Peyer's patch (tissue), 4 donors: ENCODE results near the gene CASKIN1. TPM values are rescaled to one million over a fixed set of nuclear protein-coding genes. Genes with fewer than 3 reads are reported as not detected.

Experiments used
- DNase-seq, 3 donors: peaks; one replicate each; pipeline ENCODE4 v3.0.0-alpha.2; 2017 to 2019
- H3K27ac ChIP-seq, 4 donors: fragments of 200-600 bp; sonication (generic); one replicate each; pipeline ENCODE4 v1.5.1; 2016 to 2019
- H3K27me3 ChIP-seq, 2 donors: fragments of 200-600 bp; sonication (generic); one replicate each; pipeline ENCODE4 v1.5.1; 2019
- H3K36me3 ChIP-seq, 3 donors: fragments of 200-600 bp; sonication (generic); one replicate each; pipeline ENCODE4 v1.5.1; 2016 to 2019
- H3K4me1 ChIP-seq, 4 donors: fragments of 200-600 bp; sonication (generic); one replicate each; pipeline ENCODE4 v1.5.1; 2016 to 2019
- H3K4me3 ChIP-seq, 4 donors: fragments of 200-600 bp; sonication (generic); 1 replicate in 3 of 4; 2 replicates in 1 of 4; pipeline ENCODE4 v1.5.1; 2016 to 2019; ENCODE audit warnings: mild to moderate bottlenecking in 1 of 4
- H3K9me3 ChIP-seq, 4 donors: fragments of 200-600 bp; sonication (generic); one replicate each; pipeline ENCODE4 v1.5.1; 2016 to 2019; ENCODE audit warnings: mild to moderate bottlenecking in 1 of 4
- POLR2A ChIP-seq, 2 donors: fragments of 450-650 bp; IDR thresholded peaks; one replicate each; pipeline ENCODE4 v1.5.1; 2017; ENCODE audit warnings: antibody characterized with exemption in 2 of 2, mild to moderate bottlenecking in 2 of 2, moderate library complexity in 2 of 2
- total RNA-seq, 4 donors: library from RNA; depleted of rRNA; stranded (reverse); fragments of >200 nt; gene quantifications; one replicate each; pipeline ENCODE4 v1.1.0, GENCODE V29; 2016
- TF ChIP-seq, protein P1 (sequence below), 6 experiments: fragments of 450-650 bp in 4 of 6; fragments of 200-600 bp in 2 of 6; sonication (generic) in 1 of 6; IDR thresholded peaks; one replicate each; pipeline ENCODE4 v1.5.1; 2017 to 2019; ENCODE audit warnings: antibody characterized with exemption in 6 of 6, mild to moderate bottlenecking in 3 of 6, moderate library complexity in 1 of 6

CASKIN1 gene
- total RNA-seq, 4 donors from 2014 or later = not detected

DNA sequence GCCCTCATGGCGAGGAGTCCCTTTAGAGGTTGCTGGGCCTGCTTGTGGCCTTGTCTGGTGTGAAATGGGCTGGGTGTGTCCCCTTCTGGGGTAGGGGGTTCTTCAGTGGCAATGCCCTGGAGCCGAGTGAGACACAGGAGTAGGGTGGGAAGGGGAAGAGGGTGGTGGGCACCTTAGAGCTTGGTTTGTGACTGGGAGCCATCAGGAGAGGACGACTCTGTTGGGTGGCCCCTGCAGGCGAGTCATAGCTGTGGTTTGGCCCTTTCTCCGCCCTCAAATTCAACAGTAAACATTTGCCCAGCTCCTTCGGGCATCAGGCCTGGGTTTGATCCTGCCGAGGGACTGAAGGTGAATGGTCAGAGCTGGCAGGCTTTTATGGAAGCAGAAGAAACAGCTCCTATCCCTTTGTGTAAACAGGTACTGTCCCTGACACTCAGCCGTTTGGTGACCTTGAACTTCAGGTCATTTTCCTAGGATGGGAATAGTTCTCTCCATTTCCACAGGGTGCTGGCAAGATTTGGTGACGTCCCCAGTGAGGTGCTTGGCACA, 29.9 kb upstream of the CASKIN1 start:
- Histone ChIP-seq H3K36me3 (peaks cover 0 to 35% (median 0%) of the 10 kb centered on the region in 3 donors), H3K4me1 (peaks cover 0 to 19% (median 11%) of the 10 kb centered on the region in 4 donors), H3K4me3 (no peak overlapping the region), H3K9me3 (no peaks in the 10 kb centered on the region), H3K27me3 (no peaks in the 10 kb centered on the region), H3K27ac (no peak overlapping the region)
- no peak for TF ChIP-seq POLR2A (IDR thresholded peaks at IDR 0.05)
- TF ChIP-seq, protein P1, sequence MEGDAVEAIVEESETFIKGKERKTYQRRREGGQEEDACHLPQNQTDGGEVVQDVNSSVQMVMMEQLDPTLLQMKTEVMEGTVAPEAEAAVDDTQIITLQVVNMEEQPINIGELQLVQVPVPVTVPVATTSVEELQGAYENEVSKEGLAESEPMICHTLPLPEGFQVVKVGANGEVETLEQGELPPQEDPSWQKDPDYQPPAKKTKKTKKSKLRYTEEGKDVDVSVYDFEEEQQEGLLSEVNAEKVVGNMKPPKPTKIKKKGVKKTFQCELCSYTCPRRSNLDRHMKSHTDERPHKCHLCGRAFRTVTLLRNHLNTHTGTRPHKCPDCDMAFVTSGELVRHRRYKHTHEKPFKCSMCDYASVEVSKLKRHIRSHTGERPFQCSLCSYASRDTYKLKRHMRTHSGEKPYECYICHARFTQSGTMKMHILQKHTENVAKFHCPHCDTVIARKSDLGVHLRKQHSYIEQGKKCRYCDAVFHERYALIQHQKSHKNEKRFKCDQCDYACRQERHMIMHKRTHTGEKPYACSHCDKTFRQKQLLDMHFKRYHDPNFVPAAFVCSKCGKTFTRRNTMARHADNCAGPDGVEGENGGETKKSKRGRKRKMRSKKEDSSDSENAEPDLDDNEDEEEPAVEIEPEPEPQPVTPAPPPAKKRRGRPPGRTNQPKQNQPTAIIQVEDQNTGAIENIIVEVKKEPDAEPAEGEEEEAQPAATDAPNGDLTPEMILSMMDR (IDR thresholded peaks at IDR 0.05) = no peak
- DNase-seq = no peak

DNA sequence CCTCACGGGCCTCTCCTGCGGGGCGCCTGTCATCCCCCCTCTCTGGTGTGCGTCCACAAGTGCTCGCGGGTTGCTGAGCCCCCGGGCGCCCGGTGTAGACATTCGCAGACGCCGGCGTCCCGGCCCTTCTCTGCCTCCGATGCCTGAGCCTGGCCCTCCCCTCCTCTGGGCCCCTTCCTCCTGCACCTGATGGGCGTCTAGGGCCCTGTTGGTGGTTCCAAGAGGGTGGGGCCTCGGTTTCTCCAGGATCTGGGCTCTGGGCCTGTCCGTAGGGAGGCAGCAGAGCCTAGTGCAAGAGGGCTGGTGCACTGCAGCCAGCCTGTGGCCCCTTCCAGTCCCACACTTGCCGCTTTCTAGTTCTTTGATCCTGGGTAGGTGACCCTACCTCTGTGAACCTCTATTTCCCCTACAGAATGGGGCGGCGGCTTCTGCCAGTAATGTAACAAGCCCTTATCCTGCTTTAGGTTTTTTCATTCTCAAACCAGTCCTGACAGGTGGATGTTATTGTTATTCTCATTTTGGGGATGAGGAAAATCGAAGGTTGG, 27.6 kb upstream of the CASKIN1 start:
- Histone ChIP-seq H3K27ac (peak overlapping the region; percentile 85 to 91 (median 87)), H3K4me3 (peak overlapping the region; percentile 84 to 100 (median 91)), H3K9me3 (no peaks in the 10 kb centered on the region), H3K4me1 (peaks cover 0 to 19% (median 11%) of the 10 kb centered on the region in 4 donors), H3K36me3 (peaks cover 0 to 13% (median 0%) of the 10 kb centered on the region in 3 donors), H3K27me3 (no peaks in the 10 kb centered on the region)
- TF ChIP-seq, protein P1 (IDR thresholded peaks at IDR 0.05) = peak in 3 of 6 experiments; percentile 18 to 40 (median 27)
- no peak for TF ChIP-seq POLR2A (IDR thresholded peaks at IDR 0.05)
- peak; percentile 23 to 72 (median 66) for DNase-seq

DNA sequence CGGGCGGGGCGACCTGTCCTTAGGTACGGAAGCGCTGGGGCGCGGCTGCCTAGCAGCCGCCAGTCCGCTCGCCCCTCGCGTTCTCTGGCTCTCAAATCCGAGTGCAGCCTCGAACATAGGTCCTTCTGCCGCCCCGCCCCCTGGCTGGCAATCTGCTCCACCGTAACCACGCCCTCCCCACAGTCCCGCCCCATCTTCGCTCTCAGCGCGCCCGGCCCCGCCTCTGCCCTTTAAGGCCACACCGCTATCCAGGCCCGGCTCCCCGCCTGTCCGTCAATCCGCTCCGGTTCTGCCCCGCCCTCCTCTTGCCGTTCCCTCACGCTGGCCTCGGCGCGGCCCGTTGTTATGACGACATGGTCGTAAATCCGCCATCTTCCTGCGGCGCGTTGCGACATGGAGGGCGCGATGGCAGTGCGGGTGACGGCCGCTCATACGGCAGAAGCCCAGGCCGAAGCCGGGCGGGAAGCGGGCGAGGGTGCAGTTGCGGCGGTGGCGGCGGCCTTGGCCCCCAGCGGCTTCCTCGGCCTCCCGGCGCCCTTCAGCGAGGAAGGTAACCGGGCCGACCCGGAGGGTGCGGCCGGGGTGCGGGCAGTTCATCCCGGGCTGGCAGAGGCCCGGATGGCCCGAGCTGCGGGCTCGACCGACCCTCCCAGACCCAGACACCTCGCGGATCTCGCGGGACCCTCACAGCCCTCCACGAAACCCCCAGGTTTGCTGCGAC, 27.0 kb upstream of the CASKIN1 start, which contains the start of gene E4F1:
E4F1 (plus strand) TSS at position 371 of the 721 bp plus-strand sequence; CDS start at position 394, 23 bp downstream.
- H3K4me1 ChIP-seq = peaks cover 0 to 19% (median 11%) of the 10 kb centered on the region in 4 donors

DNA sequence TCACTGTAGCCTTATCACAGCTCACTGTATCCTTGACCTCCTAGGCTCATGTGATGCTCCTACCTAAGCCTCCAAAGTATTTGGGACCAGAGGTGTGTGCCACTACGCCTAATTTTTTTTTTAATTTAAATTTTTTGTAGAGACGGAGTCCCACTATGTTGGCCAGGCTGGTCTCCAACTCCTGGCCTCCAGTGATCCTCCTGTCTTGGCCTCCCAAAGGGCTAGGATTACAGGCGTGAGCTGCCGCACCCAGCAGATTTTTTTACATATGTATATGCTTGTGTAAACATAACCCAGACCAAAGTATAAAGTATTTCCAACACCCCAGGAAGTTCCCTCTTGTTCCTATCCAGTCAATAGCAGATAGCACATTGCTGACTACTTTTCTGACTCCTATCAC, 19.9 kb upstream of the CASKIN1 start:
- TF ChIP-seq, protein P1 (IDR thresholded peaks at IDR 0.05) = no peak
- TF ChIP-seq POLR2A (IDR thresholded peaks at IDR 0.05) = no peak
- no peaks in the 10 kb centered on the region for H3K36me3 ChIP-seq
- no peaks in the 10 kb centered on the region for H3K27me3 ChIP-seq
- peaks cover 0 to 20% (median 3%) of the 10 kb centered on the region in 4 donors for H3K4me1 ChIP-seq
- DNase-seq = no peak
- no peak overlapping the region for H3K27ac ChIP-seq
- no peaks in the 10 kb centered on the region for H3K9me3 ChIP-seq
- H3K4me3 ChIP-seq = no peak overlapping the region

More for the DNA sequence above, 27.0 kb upstream of the CASKIN1 start, which contains the start of gene E4F1:
- DNase-seq = peak; percentile 100
- TF ChIP-seq, protein P1 (IDR thresholded peaks at IDR 0.05) = peak in 1 of 6 experiments; percentile 22
- peak; percentile 78 to 88 for TF ChIP-seq POLR2A (IDR thresholded peaks at IDR 0.05)
- Histone ChIP-seq H3K36me3 (peaks cover 0 to 7% (median 0%) of the 10 kb centered on the region in 3 donors), H3K27me3 (no peaks in the 10 kb centered on the region), H3K27ac (peak within 1 kb of the TSS; percentile 85 to 91 (median 87)), H3K4me3 (peak within 1 kb of the TSS; percentile 84 to 100 (median 91)), H3K9me3 (no peaks in the 10 kb centered on the region)

DNA sequence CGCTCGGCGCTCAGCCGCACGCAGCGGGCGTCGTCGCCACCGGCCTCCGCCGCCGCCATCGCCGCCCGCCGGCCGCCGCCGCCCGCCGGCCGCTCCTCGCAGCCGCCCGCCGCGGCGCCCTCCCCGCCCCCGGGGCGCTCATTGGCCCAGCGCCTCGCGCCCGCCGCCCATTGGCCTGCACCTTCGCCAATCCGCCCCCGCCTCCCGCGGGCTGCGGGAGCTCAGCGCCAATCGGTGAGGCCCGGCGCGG, 18.2 kb upstream of the CASKIN1 start, which contains the start of gene PGP:
PGP (minus strand) TSS at position 122 of the 250 bp plus-strand sequence; CDS start at position 59, 63 bp downstream.
- H3K27ac ChIP-seq = peak within 1 kb of the TSS; percentile 84 to 94 (median 91)
- TF ChIP-seq POLR2A (IDR thresholded peaks at IDR 0.05) = no peak
- TF ChIP-seq, protein P1 (IDR thresholded peaks at IDR 0.05) = peak in 1 of 6 experiments; percentile 8
- no peaks in the 10 kb centered on the region for H3K9me3 ChIP-seq
- H3K4me3 ChIP-seq = peak within 1 kb of the TSS; percentile 75 to 93 (median 82)
- H3K36me3 ChIP-seq = peaks cover 0 to 4% (median 0%) of the 10 kb centered on the region in 3 donors
- DNase-seq = no peak
- H3K4me1 ChIP-seq = peaks cover 0 to 20% (median 3%) of the 10 kb centered on the region in 4 donors
- H3K27me3 ChIP-seq = no peaks in the 10 kb centered on the region
